ENCODE data around the gene CDC42BPB. TPM values are rescaled to one million over a fixed set of nuclear protein-coding genes. Genes with fewer than 3 reads are reported as not detected.

Gene CDC42BPB
- total RNA-seq, 2 experiments from 2014 or later: 0.35 to 0.56 TPM

DNA sequence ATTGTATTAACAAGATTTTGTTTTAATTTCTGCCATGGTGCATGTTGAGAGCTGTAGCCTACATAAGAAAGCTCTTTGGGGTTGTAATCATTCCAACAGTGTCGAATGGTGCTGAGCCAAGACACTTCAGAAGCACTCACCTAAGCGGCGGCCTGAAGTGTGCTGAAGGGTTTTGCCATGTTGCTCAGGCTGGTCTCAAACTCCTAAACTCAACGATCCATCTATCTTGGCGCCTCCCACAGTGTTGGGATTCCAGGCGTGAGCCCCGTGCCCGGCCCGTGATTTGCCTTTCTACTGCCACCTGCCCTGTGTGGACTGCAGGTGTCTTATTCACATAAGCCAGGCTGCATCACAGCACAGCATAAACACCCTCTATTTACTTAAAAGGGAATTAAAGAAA is 86.0 kb downstream of the CDC42BPB start:
- Mint-ChIP-seq H3K36me3 (no peaks in the 10 kb centered on the region), H3K9me3 (ENCODE audit: low read depth) (no peaks in the 10 kb centered on the region), H3K27me3 (no peaks in the 10 kb centered on the region), H3K4me3 (no peak overlapping the region), H3K27ac (no peak overlapping the region), H3K4me1 (no peaks in the 10 kb centered on the region)
- ATAC-seq (no peak), DNase-seq (no peak)
- CTCF ChIA-PET: interaction anchor here (1.2 kb wide), 1 partner anchor 133 kb away, joined by 3 read pairs; no protein-coding TSS in a partner anchor

DNA sequence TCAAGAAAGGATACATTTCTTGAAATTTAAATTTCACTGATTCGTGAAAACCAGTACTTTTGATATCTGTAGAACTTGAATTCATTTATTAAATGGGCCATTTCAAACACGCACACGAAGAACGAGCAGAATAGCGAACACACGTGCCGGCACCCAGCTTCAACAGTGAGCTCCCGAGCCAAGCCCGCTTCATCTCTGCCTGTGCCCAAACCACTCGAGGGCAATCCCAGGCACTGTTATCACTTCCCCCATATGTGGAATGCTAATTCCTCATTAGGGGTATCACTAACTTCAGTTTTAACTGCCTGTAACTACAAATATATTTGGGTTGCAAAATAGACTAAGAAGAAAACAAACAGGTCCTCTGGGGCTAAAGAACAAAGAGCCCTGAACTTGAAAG is 86.9 kb downstream of the CDC42BPB start:
- Mint-ChIP-seq H3K9me3 (ENCODE audit: low read depth) (no peaks in the 10 kb centered on the region), H3K36me3 (no peaks in the 10 kb centered on the region), H3K27me3 (no peaks in the 10 kb centered on the region), H3K4me3 (no peak overlapping the region), H3K27ac (no peak overlapping the region), H3K4me1 (no peaks in the 10 kb centered on the region)
- no peak for DNase-seq
- ATAC-seq: no peak
- CTCF ChIA-PET: no interaction called here

DNA sequence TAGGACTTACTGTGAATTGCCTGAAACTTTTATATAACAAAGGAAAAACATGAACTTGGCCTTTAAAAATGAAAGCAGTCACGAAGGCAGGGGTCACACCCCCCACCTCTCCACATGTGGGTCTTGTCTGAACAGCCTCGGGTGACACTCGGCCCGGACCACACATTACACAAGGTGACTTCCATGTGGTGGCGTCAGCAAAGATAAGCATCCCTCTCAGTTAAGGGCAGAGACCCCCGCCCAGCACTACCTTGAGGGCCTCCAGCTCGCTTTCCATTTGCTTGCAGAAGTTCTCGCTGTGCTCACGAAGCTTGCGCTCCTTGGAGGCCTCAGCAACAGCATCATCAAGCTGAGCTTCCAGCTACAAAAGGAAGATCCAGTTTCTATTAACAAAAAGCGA is 87.4 kb downstream of the CDC42BPB start:
- no peaks in the 10 kb centered on the region for H3K27me3 Mint-ChIP-seq
- H3K9me3 Mint-ChIP-seq (ENCODE audit: low read depth): no peaks in the 10 kb centered on the region
- no peak overlapping the region for H3K27ac Mint-ChIP-seq
- CTCF ChIA-PET: no interaction called here
- H3K4me3 Mint-ChIP-seq: no peak overlapping the region
- no peaks in the 10 kb centered on the region for H3K4me1 Mint-ChIP-seq
- no peaks in the 10 kb centered on the region for H3K36me3 Mint-ChIP-seq
- no peak for ATAC-seq
- no peak for DNase-seq

DNA sequence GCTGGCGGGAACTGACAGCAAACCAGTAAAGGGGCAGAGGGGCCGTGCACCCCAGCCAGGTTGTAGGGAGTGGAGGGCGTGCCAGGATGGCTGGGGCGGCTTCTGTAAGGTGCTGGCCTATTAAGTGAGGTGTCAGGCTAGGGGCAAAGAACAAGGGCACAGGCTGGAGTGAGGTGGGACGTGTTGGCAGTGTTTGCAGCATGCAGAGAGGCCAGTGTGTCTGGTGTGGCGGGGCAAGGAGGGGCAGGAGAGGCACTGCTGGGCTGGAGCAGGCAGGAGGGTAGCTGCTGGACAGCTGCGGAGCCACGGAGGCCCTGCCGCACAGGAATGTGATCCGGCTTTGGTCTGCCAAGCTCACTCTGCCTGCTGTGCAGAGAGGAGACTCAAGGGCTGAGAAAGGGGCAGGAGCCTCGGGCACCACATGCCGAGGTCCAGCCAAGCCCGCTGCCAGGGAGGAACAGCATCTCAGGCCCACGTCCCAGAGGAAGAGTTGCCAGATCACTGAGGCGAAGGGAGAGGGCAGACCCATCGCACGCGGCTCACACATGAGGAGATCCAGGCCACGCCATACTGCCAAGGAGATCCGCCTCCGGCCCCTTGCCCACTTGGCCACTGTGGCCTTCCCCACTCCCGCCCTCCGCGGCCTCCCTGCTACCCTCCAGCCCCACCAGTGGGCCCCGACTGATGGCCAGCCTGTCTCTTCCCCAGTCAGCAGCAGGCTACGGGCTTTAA is 88.1 kb downstream of the CDC42BPB start:
- DNase-seq: no peak
- Mint-ChIP-seq H3K4me3 (no peak overlapping the region), H3K36me3 (no peaks in the 10 kb centered on the region), H3K9me3 (ENCODE audit: low read depth) (no peaks in the 10 kb centered on the region), H3K4me1 (no peaks in the 10 kb centered on the region), H3K27me3 (no peaks in the 10 kb centered on the region), H3K27ac (no peak overlapping the region)
- CTCF ChIA-PET: no interaction called here
- no peak for ATAC-seq

DNA sequence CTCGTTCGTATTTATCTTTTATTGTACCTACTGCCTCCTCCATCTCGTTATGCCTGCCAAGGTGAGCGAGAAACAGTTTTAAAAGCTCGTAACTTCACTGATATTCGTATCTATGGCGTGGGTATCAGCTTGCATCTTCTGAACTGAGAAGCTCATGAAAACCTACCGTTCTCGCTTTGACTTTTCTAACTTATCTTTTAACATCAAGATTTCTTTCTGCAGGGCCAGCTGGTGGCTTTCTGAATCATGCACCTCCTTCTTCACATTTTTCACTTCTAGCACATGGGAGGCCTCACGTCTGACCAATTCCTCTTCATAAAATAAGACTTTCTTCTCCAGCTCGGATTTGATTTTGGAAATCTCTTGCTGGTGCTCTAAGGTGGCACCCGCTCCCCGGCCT is 89.0 kb downstream of the CDC42BPB start:
- CTCF ChIA-PET: no interaction called here
- ATAC-seq: no peak
- H3K4me1 Mint-ChIP-seq: no peaks in the 10 kb centered on the region

DNA sequence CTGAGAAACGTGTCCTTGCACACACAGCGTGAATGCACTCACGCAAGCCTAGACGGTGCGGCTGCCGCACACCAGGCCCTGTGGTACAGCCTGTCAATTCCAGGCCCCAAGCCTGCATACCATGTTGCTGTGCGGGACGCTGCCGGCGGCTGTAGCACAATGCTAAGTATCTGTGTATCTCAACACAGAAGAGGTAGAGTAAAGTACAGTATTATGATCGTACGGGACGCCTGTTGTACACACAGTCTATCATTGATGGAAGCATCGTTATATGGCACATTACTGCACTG is 89.9 kb downstream of the CDC42BPB start:
- Mint-ChIP-seq H3K36me3 (no peaks in the 10 kb centered on the region), H3K27ac (no peak overlapping the region), H3K9me3 (ENCODE audit: low read depth) (no peaks in the 10 kb centered on the region), H3K4me1 (no peaks in the 10 kb centered on the region), H3K4me3 (no peak overlapping the region), H3K27me3 (no peaks in the 10 kb centered on the region)
- DNase-seq (no peak), ATAC-seq (no peak)
- CTCF ChIA-PET: no interaction called here

More for the DNA sequence above, 89.0 kb downstream of the CDC42BPB start:
- no peak overlapping the region for H3K27ac Mint-ChIP-seq
- no peak for DNase-seq
- H3K27me3 Mint-ChIP-seq: no peaks in the 10 kb centered on the region
- no peaks in the 10 kb centered on the region for H3K36me3 Mint-ChIP-seq
- H3K4me3 Mint-ChIP-seq: no peak overlapping the region
- H3K9me3 Mint-ChIP-seq (ENCODE audit: low read depth): no peaks in the 10 kb centered on the region

- H3K9me3 Mint-ChIP-seq (ENCODE audit: low read depth): no peaks in the 10 kb centered on the region
- no peaks in the 10 kb centered on the region for H3K36me3 Mint-ChIP-seq
- DNase-seq (no peak), ATAC-seq (no peak)
- no peak overlapping the region for H3K4me3 Mint-ChIP-seq
- H3K4me1 Mint-ChIP-seq: no peaks in the 10 kb centered on the region
- H3K27ac Mint-ChIP-seq: no peak overlapping the region
- H3K27me3 Mint-ChIP-seq: no peaks in the 10 kb centered on the region
- CTCF ChIA-PET: no interaction called here
These were observed 90.5 kb downstream of the CDC42BPB start for GRCh38 chr14:102966681-102967505.

DNA sequence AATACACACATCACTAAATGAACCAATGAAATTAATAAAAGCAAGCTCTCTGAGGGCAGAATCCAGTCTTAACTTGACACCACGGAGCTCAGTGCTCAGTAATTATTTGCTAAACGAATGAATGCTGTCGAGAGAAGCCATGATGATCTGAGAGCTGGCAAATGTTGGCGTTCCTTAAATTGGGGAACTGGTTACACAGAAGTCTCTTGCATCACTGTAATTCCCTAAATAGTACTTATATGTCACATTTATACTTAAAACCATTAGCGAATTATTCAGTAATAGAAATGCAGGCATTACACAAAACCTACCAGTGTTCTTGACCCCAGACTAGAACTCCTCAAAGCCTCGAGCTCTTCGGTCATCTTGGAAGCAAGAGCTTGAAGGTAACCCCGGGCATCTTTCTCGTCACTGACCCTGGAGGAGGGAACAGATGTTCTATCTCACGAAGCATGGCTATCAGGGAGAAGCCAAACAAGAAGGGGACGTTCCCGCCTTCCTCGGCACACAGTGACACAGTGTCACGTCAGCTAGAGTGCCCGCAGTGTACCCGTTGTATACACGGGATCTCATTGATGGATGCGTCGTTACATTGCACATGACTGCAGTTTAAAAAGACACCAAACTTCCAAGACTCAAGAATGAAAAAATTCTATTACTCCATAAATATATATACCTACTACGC is 91.2 kb downstream of the CDC42BPB start:
- H3K9me3 Mint-ChIP-seq (ENCODE audit: low read depth): no peaks in the 10 kb centered on the region
- H3K27ac Mint-ChIP-seq: no peak overlapping the region
- ATAC-seq (no peak), DNase-seq (no peak)
- H3K36me3 Mint-ChIP-seq: no peaks in the 10 kb centered on the region
- CTCF ChIA-PET: no interaction called here
- no peaks in the 10 kb centered on the region for H3K27me3 Mint-ChIP-seq
- no peak overlapping the region for H3K4me3 Mint-ChIP-seq
- H3K4me1 Mint-ChIP-seq: no peaks in the 10 kb centered on the region

GRCh38 chr14:102965282-102965681 is 92.1 kb downstream of the CDC42BPB start:
- H3K4me3 Mint-ChIP-seq: no peak overlapping the region
- CTCF ChIA-PET: no interaction called here
- no peak overlapping the region for H3K27ac Mint-ChIP-seq
- no peaks in the 10 kb centered on the region for H3K4me1 Mint-ChIP-seq
- ATAC-seq (no peak), DNase-seq (no peak)
- no peaks in the 10 kb centered on the region for H3K27me3 Mint-ChIP-seq
- no peaks in the 10 kb centered on the region for H3K36me3 Mint-ChIP-seq
- no peaks in the 10 kb centered on the region for H3K9me3 Mint-ChIP-seq (ENCODE audit: low read depth)

DNA sequence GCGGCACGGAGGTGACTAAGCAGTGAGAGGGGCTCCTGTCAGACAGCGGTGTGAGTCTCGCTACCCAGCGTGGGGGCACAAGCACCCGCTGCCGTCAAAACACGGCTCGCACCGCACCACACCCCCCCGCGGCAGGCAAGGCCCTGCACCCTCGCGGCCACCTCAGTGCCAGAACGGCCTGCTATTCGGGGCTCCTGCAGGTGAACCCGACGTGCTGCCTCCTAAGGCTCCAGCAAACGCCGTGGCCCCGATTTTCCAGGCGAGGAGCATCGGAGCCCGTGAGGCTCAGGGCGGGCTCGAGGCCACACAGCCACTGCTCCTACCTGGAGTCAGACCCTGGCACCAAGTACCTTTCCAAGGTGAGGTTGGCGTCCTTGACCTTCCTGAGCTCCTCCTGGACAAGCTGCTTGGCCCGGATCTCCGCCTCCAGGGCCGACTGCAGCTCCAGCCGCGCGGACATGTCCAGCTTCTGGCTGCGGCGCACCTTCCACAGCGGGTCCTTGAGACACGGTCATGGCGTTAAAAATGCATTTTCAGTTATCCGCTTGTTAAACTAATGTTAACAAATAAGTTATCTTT is 93.1 kb downstream of the CDC42BPB start:
- no peaks in the 10 kb centered on the region for H3K36me3 Mint-ChIP-seq
- no peaks in the 10 kb centered on the region for H3K27me3 Mint-ChIP-seq
- no peak overlapping the region for H3K27ac Mint-ChIP-seq
- no peak overlapping the region for H3K4me3 Mint-ChIP-seq
- CTCF ChIA-PET: no interaction called here
- no peak for DNase-seq
- H3K4me1 Mint-ChIP-seq: no peaks in the 10 kb centered on the region
- H3K9me3 Mint-ChIP-seq (ENCODE audit: low read depth): no peaks in the 10 kb centered on the region
- no peak for ATAC-seq

- Mint-ChIP-seq H3K4me3 (no peak overlapping the region), H3K27me3 (no peaks in the 10 kb centered on the region), H3K9me3 (ENCODE audit: low read depth) (no peaks in the 10 kb centered on the region), H3K4me1 (no peaks in the 10 kb centered on the region), H3K27ac (no peak overlapping the region), H3K36me3 (no peaks in the 10 kb centered on the region)
- ATAC-seq: no peak
- CTCF ChIA-PET: no interaction called here
- no peak for DNase-seq
These were observed 95.2 kb downstream of the CDC42BPB start for GRCh38 chr14:102962111-102962627.

GRCh38 chr14:102958461-102958860 is 98.9 kb downstream of the CDC42BPB start:
- DNase-seq: no peak
- Mint-ChIP-seq H3K36me3 (no peaks in the 10 kb centered on the region), H3K27ac (no peak overlapping the region), H3K4me3 (no peak overlapping the region), H3K9me3 (ENCODE audit: low read depth) (no peaks in the 10 kb centered on the region), H3K27me3 (no peaks in the 10 kb centered on the region), H3K4me1 (no peaks in the 10 kb centered on the region)
- no peak for ATAC-seq
- CTCF ChIA-PET: no interaction called here

GRCh38 chr14:102957222-102957621 is 100.1 kb downstream of the CDC42BPB start:
- no peak overlapping the region for H3K27ac Mint-ChIP-seq
- CTCF ChIA-PET: no interaction called here
- no peaks in the 10 kb centered on the region for H3K27me3 Mint-ChIP-seq
- H3K4me1 Mint-ChIP-seq: no peaks in the 10 kb centered on the region
- DNase-seq (no peak), ATAC-seq (no peak)
- H3K9me3 Mint-ChIP-seq (ENCODE audit: low read depth): no peaks in the 10 kb centered on the region
- H3K36me3 Mint-ChIP-seq: no peaks in the 10 kb centered on the region
- H3K4me3 Mint-ChIP-seq: no peak overlapping the region

All from activated CD8-positive, alpha-beta memory T cell treated with anti-CD3 and anti-CD28 coated beads, Interleukin-2, amount 10 ng/mL, durations not matched to agents 7 days and 5 days (primary cell).